ENCODE results near the gene DHRS11. TPM values are rescaled to one million over a fixed set of nuclear protein-coding genes. Genes with fewer than 3 reads are reported as not detected.

The DHRS11 gene
- total and polyA plus RNA-seq, 2 of the 4 experiments (the other 2 are of a cell fraction) = 7.0 to 14.5 TPM

GRCh38 chr17:36598951-36599401, 7.3 kb downstream of the DHRS11 start:
- Histone ChIP-seq H3K9me3 (ENCODE audit: control insufficient read depth, insufficient read depth, low read length) (no peaks in the 10 kb centered on the region), H3K56ac (ENCODE audit: extremely low read depth, insufficient read depth, low read length) (no peak overlapping the region), H3K23ac (ENCODE audit: low read depth, low read length) (no peak overlapping the region), H3K4me3 (ENCODE audit: insufficient read depth, low read depth, low read length) (no peak overlapping the region), H2AK5ac (ENCODE audit: low read depth, low read length) (no peak overlapping the region), H3K4ac (ENCODE audit: low read depth, low read length) (no peak overlapping the region), H3K9ac (ENCODE audit: low read depth, low read length) (no peak overlapping the region), H4K8ac (ENCODE audit: low read depth in 2 of 2, low read length in 2 of 2) (no peak overlapping the region), H4K91ac (ENCODE audit: insufficient read depth, low read depth, low read length) (no peak overlapping the region), H3K9me1 (ENCODE audit: insufficient read depth, low read length) (peaks cover 18% of the 10 kb centered on the region), H2AFZ (replicated peaks; ENCODE audit: low read length, poor library complexity) (no peak overlapping the region), H3K79me1 (ENCODE audit: low read depth in 1 of 2, low read length in 2 of 2) (peaks cover 16 to 56% of the 10 kb centered on the region in 2 experiments; a peak in 3 of 4 replicates), H3K4me2 (ENCODE audit: low read depth, low read length) (no peak overlapping the region), H3K4me1 (ENCODE audit: control insufficient read depth, insufficient read depth, low read length) (peaks cover 6% of the 10 kb centered on the region), H2BK15ac (ENCODE audit: low read depth, low read length) (no peak overlapping the region), H3K27ac (ENCODE audit: insufficient read depth, low read length) (no peak overlapping the region), H3K14ac (replicated peaks; ENCODE audit: low read depth, low read length) (no peak overlapping the region), H2AK9ac (replicated peaks; ENCODE audit: low read depth, low read length, poor library complexity) (no peak overlapping the region), H2BK120ac (ENCODE audit: low read depth, low read length) (no peak overlapping the region), H2BK5ac (ENCODE audit: low read depth, low read length, poor library complexity, severe bottlenecking) (no peak overlapping the region), H3K27me3 (ENCODE audit: control insufficient read depth, insufficient read depth, low read length) (no peaks in the 10 kb centered on the region), H4K20me1 (ENCODE audit: insufficient read depth, low read length) (peaks cover 4% of the 10 kb centered on the region; the same call in 1 of the 2 replicates), H3K36me3 (ENCODE audit: control insufficient read depth, insufficient read depth, low read length) (no peaks in the 10 kb centered on the region), H4K5ac (ENCODE audit: low read depth, low read length) (no peak overlapping the region), H2BK20ac (ENCODE audit: low read depth, low read length) (no peak overlapping the region), H3K18ac (ENCODE audit: low read depth, low read length) (no peak overlapping the region)
- TF ChIP-seq BHLHE40 (IDR thresholded peaks at IDR 0.05; ENCODE audit: low read depth, low read length) (no peak), POLR2A (IDR thresholded peaks at IDR 0.05; ENCODE audit: low read depth, low read length) (no peak), RFX5 (IDR thresholded peaks at IDR 0.05; ENCODE audit: low read depth, low read length) (no peak), MXI1 (IDR thresholded peaks at IDR 0.05; ENCODE audit: borderline replicate concordance, low read depth, low read length) (no peak), RCOR1 (IDR thresholded peaks at IDR 0.05; ENCODE audit: insufficient replicate concordance, low read length) (no peak), RAD21 (IDR thresholded peaks at IDR 0.05; ENCODE audit: low read length) (no peak), USF2 (IDR thresholded peaks at IDR 0.05; ENCODE audit: low read depth, low read length) (no peak), FOS (IDR thresholded peaks at IDR 0.05; ENCODE audit: low read depth, low read length) (no peak), CHD1 (IDR thresholded peaks at IDR 0.05; ENCODE audit: low read depth, low read length) (no peak), CEBPB (IDR thresholded peaks at IDR 0.05; ENCODE audit: low read depth, low read length) (no peak), MAFK (IDR thresholded peaks at IDR 0.05; ENCODE audit: low read depth, low read length) (no peak), CTCF (conservative IDR thresholded peaks at IDR 0.05; ENCODE audit: low read depth, low read length) (no peak), ELK1 (IDR thresholded peaks at IDR 0.05; ENCODE audit: borderline replicate concordance, low read depth, low read length) (no peak), MAZ (IDR thresholded peaks at IDR 0.05; ENCODE audit: borderline replicate concordance, low read depth, low read length) (no peak), SMC3 (IDR thresholded peaks at IDR 0.05; ENCODE audit: low read depth, low read length) (no peak), NFE2L2 (IDR thresholded peaks at IDR 0.05; ENCODE audit: low read depth, low read length) (no peak)
- CTCF ChIA-PET = no interaction called here
- WGBS, 2 experiments (ENCODE audit: extremely low coverage in 2 of 2, insufficient read length in 1 of 2) = 90% methylated on average over 2 of the region's 13 CpGs; no CpG with 5 or more reads in 1 of the 2 experiments
- intact Hi-C loops (cut with micrococcal nuclease) = no loop called here
- POLR2A ChIA-PET (ENCODE audit: unreplicated experiment) = no interaction called here
- ATAC-seq (ENCODE audit: low read depth) (no peak), DNase-seq (no peak)
- in situ Hi-C loops (cut with MboI; ENCODE audit: low sequenced_read_pairs) = no loop called here
- BruUV-seq (replicated peaks) = no TSS peak
- dilution Hi-C loops (cut with HindIII; ENCODE audit: low sequenced_read_pairs, unreplicated experiment) = no loop called here
